ENCODE data around the gene DGKH. TPM values are rescaled to one million over a fixed set of nuclear protein-coding genes. Genes with fewer than 3 reads are reported as not detected.

Gene DGKH
- total and polyA plus RNA-seq, 2 donors (not counting 1 experiment from before 2014, with no cell fraction given), result 6.1 to 7.9 TPM

DNA sequence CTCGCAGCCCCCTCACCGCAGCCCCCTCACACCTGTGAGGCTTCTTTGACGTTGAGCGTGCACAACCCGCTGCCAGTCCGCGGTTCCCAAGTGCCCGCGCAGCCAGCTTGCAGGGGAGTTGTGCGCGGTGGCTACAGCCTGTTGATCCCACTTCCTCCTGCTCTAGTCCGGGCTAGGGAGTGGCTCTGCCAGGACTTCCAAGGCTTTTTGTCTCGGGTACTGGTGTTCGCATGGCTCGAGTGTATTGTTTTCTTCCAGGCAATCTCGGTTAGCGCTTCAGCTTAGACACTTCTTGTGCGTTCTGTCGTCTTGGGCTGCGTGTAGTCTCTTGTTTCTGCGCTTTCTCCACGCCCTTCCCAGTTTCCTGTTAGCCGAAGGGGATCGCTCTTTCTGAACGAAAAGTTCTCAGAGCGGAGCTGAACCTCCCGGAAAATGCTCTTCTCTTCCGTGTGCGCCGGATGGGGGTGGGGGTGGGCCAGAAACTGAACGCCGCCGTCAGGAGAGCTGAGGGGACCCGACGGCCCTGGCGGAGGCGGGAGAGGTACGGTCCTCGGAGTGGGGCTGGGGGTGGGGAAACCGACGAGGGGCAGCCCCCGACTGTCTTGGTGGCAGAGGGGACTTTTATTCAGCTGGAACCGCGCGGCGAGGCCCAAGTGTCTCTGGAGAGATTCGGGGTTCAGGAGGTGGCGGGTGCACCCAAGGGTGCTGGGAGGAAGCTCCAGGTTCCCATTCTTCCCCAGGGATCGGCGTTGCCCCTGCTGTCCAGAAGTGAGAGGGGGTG is 697 bp upstream of the DGKH start:
- H3K79me2 ChIP-seq (ENCODE audit: control insufficient read depth, insufficient read depth, low read length), result peaks cover 24% of the 10 kb centered on the region
- peak overlapping the region; percentile 77 to 93 (median 84) for H3K4me3 ChIP-seq (replicated peaks in 1 of 4; ENCODE audit: control extremely low read depth in 1 of 4, insufficient read depth in 1 of 4, low read depth in 3 of 4, low read length in 4 of 4)
- H2AFZ ChIP-seq (ENCODE audit: low read length), result peak overlapping the region; percentile 56
- no peaks in the 10 kb centered on the region for H3K36me3 ChIP-seq (ENCODE audit: control insufficient read depth, insufficient read depth, low read length)
- no peak for TF ChIP-seq EZH2 (IDR thresholded peaks at IDR 0.05; ENCODE audit: low read length, missing control alignments)
- TF ChIP-seq, protein P1, sequence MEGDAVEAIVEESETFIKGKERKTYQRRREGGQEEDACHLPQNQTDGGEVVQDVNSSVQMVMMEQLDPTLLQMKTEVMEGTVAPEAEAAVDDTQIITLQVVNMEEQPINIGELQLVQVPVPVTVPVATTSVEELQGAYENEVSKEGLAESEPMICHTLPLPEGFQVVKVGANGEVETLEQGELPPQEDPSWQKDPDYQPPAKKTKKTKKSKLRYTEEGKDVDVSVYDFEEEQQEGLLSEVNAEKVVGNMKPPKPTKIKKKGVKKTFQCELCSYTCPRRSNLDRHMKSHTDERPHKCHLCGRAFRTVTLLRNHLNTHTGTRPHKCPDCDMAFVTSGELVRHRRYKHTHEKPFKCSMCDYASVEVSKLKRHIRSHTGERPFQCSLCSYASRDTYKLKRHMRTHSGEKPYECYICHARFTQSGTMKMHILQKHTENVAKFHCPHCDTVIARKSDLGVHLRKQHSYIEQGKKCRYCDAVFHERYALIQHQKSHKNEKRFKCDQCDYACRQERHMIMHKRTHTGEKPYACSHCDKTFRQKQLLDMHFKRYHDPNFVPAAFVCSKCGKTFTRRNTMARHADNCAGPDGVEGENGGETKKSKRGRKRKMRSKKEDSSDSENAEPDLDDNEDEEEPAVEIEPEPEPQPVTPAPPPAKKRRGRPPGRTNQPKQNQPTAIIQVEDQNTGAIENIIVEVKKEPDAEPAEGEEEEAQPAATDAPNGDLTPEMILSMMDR (conservative IDR thresholded peaks at IDR 0.05 in 1 of 2, IDR thresholded peaks at IDR 0.05 in 1 of 2; ENCODE audit: low read depth in 1 of 2, low read length in 2 of 2), result no peak
- H3K27me3 ChIP-seq (ENCODE audit: control insufficient read depth, insufficient read depth, low read length), result no peaks in the 10 kb centered on the region
- DNase-seq (ENCODE audit: low read depth in 2 of 2), result peak; percentile 70 to 73
- peak overlapping the region; percentile 84 for H3K9ac ChIP-seq (ENCODE audit: insufficient read depth, low read length)
- H3K4me2 ChIP-seq (ENCODE audit: extremely low read depth, insufficient read depth, low read length), result peak overlapping the region; percentile 90
- no peaks in the 10 kb centered on the region for H4K20me1 ChIP-seq (ENCODE audit: control insufficient read depth, extremely low read depth, insufficient read depth, low read length)
- peak overlapping the region; percentile 82 for H3K27ac ChIP-seq (ENCODE audit: insufficient read depth, low read length)
- peaks cover 4% of the 10 kb centered on the region for H3K4me1 ChIP-seq (ENCODE audit: control insufficient read depth, extremely low read depth, insufficient read depth, low read length)
- no peaks in the 10 kb centered on the region for H3K9me3 ChIP-seq (ENCODE audit: control insufficient read depth, insufficient read depth, low read depth, low read length)

DNA sequence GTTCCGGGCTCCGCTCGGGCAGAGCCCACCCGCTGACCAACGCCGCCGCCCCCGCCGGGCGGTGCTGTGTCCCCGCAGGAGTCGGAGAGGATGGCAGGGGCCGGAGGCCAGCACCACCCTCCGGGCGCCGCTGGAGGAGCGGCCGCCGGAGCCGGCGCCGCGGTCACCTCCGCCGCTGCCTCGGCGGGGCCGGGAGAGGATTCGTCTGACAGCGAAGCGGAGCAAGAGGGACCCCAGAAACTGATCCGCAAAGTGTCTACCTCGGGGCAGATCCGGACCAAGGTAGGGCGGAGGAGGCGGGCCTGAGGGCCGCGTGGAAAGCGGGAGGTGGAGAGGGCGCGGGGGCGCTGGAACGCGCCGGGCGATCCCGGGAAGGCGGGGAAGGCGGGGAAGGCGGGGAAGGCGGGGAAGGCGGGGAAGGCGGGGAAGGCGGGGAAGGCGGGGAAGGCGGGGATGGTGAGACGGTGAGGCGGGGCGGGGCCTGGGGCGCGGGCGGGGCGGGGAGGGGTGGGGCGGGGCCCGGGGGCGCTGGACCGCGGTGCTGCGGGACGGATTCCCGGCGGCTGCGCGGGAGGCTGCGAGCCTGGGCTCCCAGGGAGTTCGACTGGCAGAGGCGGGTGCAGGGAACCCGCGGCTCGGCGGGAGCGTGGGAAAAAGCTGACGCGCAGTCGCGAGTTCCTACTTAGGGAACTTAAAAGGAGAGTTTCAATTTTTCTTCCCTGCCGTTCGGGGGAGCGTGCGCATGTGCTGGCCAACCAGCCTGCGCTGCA is 421 bp downstream of the DGKH start:
- H3K9me3 ChIP-seq (ENCODE audit: control insufficient read depth, insufficient read depth, low read depth, low read length), result no peaks in the 10 kb centered on the region
- peak overlapping the region; percentile 84 for H3K9ac ChIP-seq (ENCODE audit: insufficient read depth, low read length)
- peak overlapping the region; percentile 94 for H2AFZ ChIP-seq (ENCODE audit: low read length)
- peaks cover 4% of the 10 kb centered on the region for H3K4me1 ChIP-seq (ENCODE audit: control insufficient read depth, extremely low read depth, insufficient read depth, low read length)
- H3K4me2 ChIP-seq (ENCODE audit: extremely low read depth, insufficient read depth, low read length), result peak overlapping the region; percentile 97
- no peaks in the 10 kb centered on the region for H3K27me3 ChIP-seq (ENCODE audit: control insufficient read depth, insufficient read depth, low read length)
- H3K79me2 ChIP-seq (ENCODE audit: control insufficient read depth, insufficient read depth, low read length), result peaks cover 24% of the 10 kb centered on the region
- TF ChIP-seq EZH2 (IDR thresholded peaks at IDR 0.05; ENCODE audit: low read length, missing control alignments), result no peak
- TF ChIP-seq, protein P1 (conservative IDR thresholded peaks at IDR 0.05 in 1 of 2, IDR thresholded peaks at IDR 0.05 in 1 of 2; ENCODE audit: low read depth in 1 of 2, low read length in 2 of 2), result peak in 1 of 2 donors; percentile 7
- peak overlapping the region; percentile 73 to 86 (median 79) for H3K4me3 ChIP-seq (replicated peaks in 1 of 4; ENCODE audit: control extremely low read depth in 1 of 4, insufficient read depth in 1 of 4, low read depth in 3 of 4, low read length in 4 of 4)
- no peaks in the 10 kb centered on the region for H3K36me3 ChIP-seq (ENCODE audit: control insufficient read depth, insufficient read depth, low read length)
- H3K27ac ChIP-seq (ENCODE audit: insufficient read depth, low read length), result peak overlapping the region; percentile 82
- peak; percentile 77 to 78 for DNase-seq (ENCODE audit: low read depth in 2 of 2)
- no peaks in the 10 kb centered on the region for H4K20me1 ChIP-seq (ENCODE audit: control insufficient read depth, extremely low read depth, insufficient read depth, low read length)

DNA sequence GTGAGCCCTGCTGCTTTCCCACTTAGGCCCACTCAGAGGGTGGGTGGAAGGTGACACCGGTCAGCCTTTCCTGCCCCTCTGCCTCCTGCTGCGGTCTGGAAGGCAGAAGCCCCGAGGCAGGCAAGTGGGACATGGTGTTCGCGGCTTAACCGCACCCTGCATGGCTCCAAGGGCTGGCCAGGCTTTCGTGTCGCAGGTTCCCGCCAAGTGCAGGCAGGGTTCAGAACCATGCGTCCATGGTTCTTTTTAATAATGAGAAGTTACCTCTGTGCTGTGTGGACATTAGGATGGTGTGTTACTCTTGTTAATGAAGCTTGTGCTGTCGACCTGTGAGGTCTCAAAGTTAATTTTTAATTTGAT is 986 bp downstream of the DGKH start:
- TF ChIP-seq, protein P1 (conservative IDR thresholded peaks at IDR 0.05 in 1 of 2, IDR thresholded peaks at IDR 0.05 in 1 of 2; ENCODE audit: low read depth in 1 of 2, low read length in 2 of 2), result no peak
- no peak for TF ChIP-seq EZH2 (IDR thresholded peaks at IDR 0.05; ENCODE audit: low read length, missing control alignments)
- Histone ChIP-seq H3K79me2 (ENCODE audit: control insufficient read depth, insufficient read depth, low read length) (peaks cover 22% of the 10 kb centered on the region), H3K27ac (ENCODE audit: insufficient read depth, low read length) (peak overlapping the region; percentile 60), H3K9ac (ENCODE audit: insufficient read depth, low read length) (peak overlapping the region; percentile 81), H3K36me3 (ENCODE audit: control insufficient read depth, insufficient read depth, low read length) (no peaks in the 10 kb centered on the region), H3K27me3 (ENCODE audit: control insufficient read depth, insufficient read depth, low read length) (no peaks in the 10 kb centered on the region), H3K4me1 (ENCODE audit: control insufficient read depth, extremely low read depth, insufficient read depth, low read length) (peaks cover 4% of the 10 kb centered on the region), H2AFZ (ENCODE audit: low read length) (peak overlapping the region; percentile 94), H4K20me1 (ENCODE audit: control insufficient read depth, extremely low read depth, insufficient read depth, low read length) (no peaks in the 10 kb centered on the region), H3K4me3 (replicated peaks in 1 of 4; ENCODE audit: control extremely low read depth in 1 of 4, insufficient read depth in 1 of 4, low read depth in 3 of 4, low read length in 4 of 4) (peak overlapping the region; percentile 65 to 75 (median 72)), H3K9me3 (ENCODE audit: control insufficient read depth, insufficient read depth, low read depth, low read length) (no peaks in the 10 kb centered on the region), H3K4me2 (ENCODE audit: extremely low read depth, insufficient read depth, low read length) (peak overlapping the region; percentile 97)
- no peak for DNase-seq (ENCODE audit: low read depth in 2 of 2)

All from fibroblast of lung (primary cell).